Loucy (cell line): ENCODE data around the gene PADI3.
A peak's percentile ranks its signal among the peaks of the same experiment; 100 is the strongest.

ENCODE experiments used
- H2AFZ ChIP-seq: fragments of 200-600 bp; sonication (generic); 2 replicates; pipeline ENCODE4 v1.6.0; 2016; ENCODE audit warnings: antibody characterized with exemption, mild to moderate bottlenecking, low read length, moderate library complexity
- H3F3A ChIP-seq: fragments of 200-600 bp; 2 replicates; pipeline ENCODE4 v1.6.0; 2016; ENCODE audit warnings: antibody characterized with exemption, low read depth, mild to moderate bottlenecking
- H3K27me3 ChIP-seq: fragments of 200-600 bp; sonication (generic); 2 replicates; pipeline ENCODE4 v1.6.1; 2014; ENCODE audit warnings: low read length, mild to moderate bottlenecking; ENCODE audit not compliant: insufficient read depth, poor library complexity, severe bottlenecking
- H3K36me3 ChIP-seq: fragments of 200-600 bp; sonication (generic); 2 replicates; pipeline ENCODE4 v1.6.1; 2016; ENCODE audit warnings: low read length; ENCODE audit not compliant: insufficient read depth
- H3K4me1 ChIP-seq: fragments of 200-600 bp; sonication (generic); 2 replicates; pipeline ENCODE4 v1.5.1; 2014; ENCODE audit warnings: low read length, mild to moderate bottlenecking; ENCODE audit not compliant: insufficient read depth, poor library complexity, severe bottlenecking
- H3K4me2 ChIP-seq: fragments of 200-600 bp; sonication (generic); 2 replicates; pipeline ENCODE4 v1.6.0; 2014; ENCODE audit warnings: antibody characterized with exemption, low read length, low read depth, mild to moderate bottlenecking; ENCODE audit not compliant: poor library complexity, severe bottlenecking
- H3K4me3 ChIP-seq: fragments of 200-600 bp; sonication (generic); 2 replicates; pipeline ENCODE4 v1.5.1; 2014; ENCODE audit warnings: low read length, mild to moderate bottlenecking, mixed read lengths; ENCODE audit not compliant: poor library complexity, severe bottlenecking
- H3K79me2 ChIP-seq: fragments of 200-600 bp; sonication (generic); 2 replicates; pipeline ENCODE4 v1.6.1; 2014; ENCODE audit warnings: low read length; ENCODE audit not compliant: insufficient read depth
- H3K9ac ChIP-seq: fragments of 200-600 bp; sonication (generic); 2 replicates; pipeline ENCODE4 v1.6.0; 2014; ENCODE audit warnings: mild to moderate bottlenecking, low read depth, low read length, moderate library complexity; ENCODE audit not compliant: poor library complexity, severe bottlenecking
- H3K9me2 ChIP-seq: fragments of 200-600 bp; sonication (generic); replicated peaks from 2 replicates; pipeline ENCODE4 v1.6.1; 2016; ENCODE audit warnings: low read depth, low read length, mixed read lengths
- H3K9me3 ChIP-seq: fragments of 200-600 bp; sonication (generic); 2 replicates; pipeline ENCODE4 v1.6.1; 2014; ENCODE audit warnings: mild to moderate bottlenecking, antibody characterized with exemption, low read length, low read depth; ENCODE audit not compliant: insufficient read depth
- H4K20me1 ChIP-seq: fragments of 200-600 bp; sonication (generic); 2 replicates; pipeline ENCODE4 v1.6.0; 2014; ENCODE audit warnings: antibody characterized with exemption, low read length, mild to moderate bottlenecking; ENCODE audit not compliant: insufficient read depth, poor library complexity, severe bottlenecking
- CTCF ChIP-seq: fragments of 200-600 bp; sonication (generic); conservative IDR thresholded peaks from 2 replicates; pipeline ENCODE4 v1.5.1; 2014; ENCODE audit warnings: mild to moderate bottlenecking, antibody characterized with exemption, low read length
- EZH2phosphoT487 ChIP-seq: fragments of 200-600 bp; IDR thresholded peaks from 2 replicates; pipeline ENCODE4 v1.6.1; 2018; ENCODE audit warnings: antibody characterized with exemption, mild to moderate bottlenecking, moderate library complexity, borderline replicate concordance

The PADI3 gene

GRCh38 chr1:17248781-17249180 is at the start of gene PADI3:
TSS of gene PADI3 (plus strand) at chr1:17249098. CDS start at chr1:17249138, 40 bp downstream.
- H3K27me3 ChIP-seq = no peaks in the 10 kb centered on the region
- H4K20me1 ChIP-seq = no peaks in the 10 kb centered on the region
- no peaks in the 10 kb centered on the region for H3K9me3 ChIP-seq
- no peak for TF ChIP-seq EZH2phosphoT487
- TF ChIP-seq CTCF = no peak
- H3K79me2 ChIP-seq = no peaks in the 10 kb centered on the region
- H3F3A ChIP-seq = no peaks in the 10 kb centered on the region
- H3K36me3 ChIP-seq = no peaks in the 10 kb centered on the region
- H2AFZ ChIP-seq = no peak within 1 kb of the TSS
- no peak within 1 kb of the TSS for H3K4me2 ChIP-seq
- no peak within 1 kb of the TSS for H3K9ac ChIP-seq
- no peaks in the 10 kb centered on the region for H3K9me2 ChIP-seq
- no peak within 1 kb of the TSS for H3K4me3 ChIP-seq
- H3K4me1 ChIP-seq = no peaks in the 10 kb centered on the region

- no peaks in the 10 kb centered on the region for H4K20me1 ChIP-seq
- H3K9me2 ChIP-seq = no peaks in the 10 kb centered on the region
- H2AFZ ChIP-seq = no peak overlapping the region
- no peaks in the 10 kb centered on the region for H3K27me3 ChIP-seq
- TF ChIP-seq CTCF = no peak
- no peak for TF ChIP-seq EZH2phosphoT487
- H3K36me3 ChIP-seq = no peaks in the 10 kb centered on the region
- H3F3A ChIP-seq = 0 out of 2 replicates have a peak, but pooled peaks cover 2% of the 10 kb centered on the region
- peaks cover 54% of the 10 kb centered on the region for H3K4me1 ChIP-seq
- H3K4me2 ChIP-seq = peak overlapping the region; percentile 81
- no peak overlapping the region for H3K4me3 ChIP-seq
- no peaks in the 10 kb centered on the region for H3K79me2 ChIP-seq
- no peak overlapping the region for H3K9ac ChIP-seq
- H3K9me3 ChIP-seq = no peaks in the 10 kb centered on the region
These were observed 49.4 kb upstream of the PADI3 start for GRCh38 chr1:17199267-17200044.

GRCh38 chr1:17200246-17200645 is 48.7 kb upstream of the PADI3 start:
- H3K9me3 ChIP-seq = no peaks in the 10 kb centered on the region
- TF ChIP-seq EZH2phosphoT487 = no peak
- TF ChIP-seq CTCF = no peak
- H3K79me2 ChIP-seq = no peaks in the 10 kb centered on the region
- no peak overlapping the region for H2AFZ ChIP-seq
- no peaks in the 10 kb centered on the region for H3K36me3 ChIP-seq
- H3F3A ChIP-seq = 0 out of 2 replicates have a peak, but pooled peaks cover 2% of the 10 kb centered on the region
- H3K9ac ChIP-seq = no peak overlapping the region
- no peaks in the 10 kb centered on the region for H3K9me2 ChIP-seq
- H3K4me1 ChIP-seq = peaks cover 56% of the 10 kb centered on the region
- H3K4me3 ChIP-seq = no peak overlapping the region
- no peaks in the 10 kb centered on the region for H4K20me1 ChIP-seq
- H3K4me2 ChIP-seq = peak overlapping the region; percentile 81
- H3K27me3 ChIP-seq = no peaks in the 10 kb centered on the region
